Activated naive CD8-positive, alpha-beta T cell treated with anti-CD3 and anti-CD28 coated beads, Interleukin-2, amount 50 U/mL, for 16 hours (primary cell): ENCODE measurements around the gene PTTG1IP2.

ENCODE experiments used
- DNase-seq: peaks from one replicate; pipeline ENCODE4 v3.0.0-alpha.2; 2020; ENCODE audit warnings: low read depth, low spot score

PTTG1IP2 gene

GRCh38 chr7:90474284-90475210 is 5.1 kb downstream of the PTTG1IP2 start:
- no peak for DNase-seq

GRCh38 chr7:90483251-90483650 is 13.8 kb downstream of the PTTG1IP2 start:
- DNase-seq: no peak

- no peak for DNase-seq
These were observed 15.3 kb downstream of the PTTG1IP2 start for GRCh38 chr7:90484706-90485105.

GRCh38 chr7:90485734-90486316 is 16.4 kb downstream of the PTTG1IP2 start:
- DNase-seq: no peak

- DNase-seq: no peak
These were observed 18.4 kb downstream of the PTTG1IP2 start for GRCh38 chr7:90487808-90488207.

GRCh38 chr7:90488220-90488619 is 18.8 kb downstream of the PTTG1IP2 start:
- DNase-seq: no peak

- no peak for DNase-seq
These were observed 22.8 kb downstream of the PTTG1IP2 start for GRCh38 chr7:90492250-90492649.

- DNase-seq: no peak
These were observed 25.8 kb downstream of the PTTG1IP2 start for GRCh38 chr7:90495241-90495640.

- no peak for DNase-seq
These were observed 33.1 kb downstream of the PTTG1IP2 start for GRCh38 chr7:90502539-90502938.

GRCh38 chr7:90503367-90503766 is 33.9 kb downstream of the PTTG1IP2 start:
- DNase-seq: no peak

GRCh38 chr7:90507692-90508091 is 38.3 kb downstream of the PTTG1IP2 start:
- no peak for DNase-seq

GRCh38 chr7:90511776-90512175 is 42.3 kb downstream of the PTTG1IP2 start:
- DNase-seq: no peak

- DNase-seq: no peak
These were observed 43.4 kb downstream of the PTTG1IP2 start for GRCh38 chr7:90512821-90513254.

GRCh38 chr7:90516257-90516656 is 46.8 kb downstream of the PTTG1IP2 start:
- DNase-seq: no peak

- no peak for DNase-seq
These were observed 49.2 kb downstream of the PTTG1IP2 start for GRCh38 chr7:90518630-90519029.

- DNase-seq: no peak
These were observed 51.0 kb downstream of the PTTG1IP2 start for GRCh38 chr7:90520484-90520883.

- DNase-seq: no peak
These were observed 60.8 kb downstream of the PTTG1IP2 start for GRCh38 chr7:90530263-90530662.

- DNase-seq: no peak
These were observed 62.9 kb downstream of the PTTG1IP2 start for GRCh38 chr7:90532231-90532929.

GRCh38 chr7:90536449-90536848 is 67.0 kb downstream of the PTTG1IP2 start:
- DNase-seq: no peak

GRCh38 chr7:90538405-90538804 is 69.0 kb downstream of the PTTG1IP2 start:
- DNase-seq: no peak

GRCh38 chr7:90540406-90540805 is 71.0 kb downstream of the PTTG1IP2 start:
- no peak for DNase-seq

GRCh38 chr7:90551036-90551435 is 81.6 kb downstream of the PTTG1IP2 start:
- DNase-seq: no peak
